ENCODE data around the gene DDAH1. TPM values are rescaled to one million over a fixed set of nuclear protein-coding genes. Genes with fewer than 3 reads are reported as not detected.
A peak's percentile ranks its signal among the peaks of the same experiment; 100 is the strongest.

The DDAH1 gene
- total RNA-seq, 1 experiment from 2014 or later, result 36.3 TPM

DNA sequence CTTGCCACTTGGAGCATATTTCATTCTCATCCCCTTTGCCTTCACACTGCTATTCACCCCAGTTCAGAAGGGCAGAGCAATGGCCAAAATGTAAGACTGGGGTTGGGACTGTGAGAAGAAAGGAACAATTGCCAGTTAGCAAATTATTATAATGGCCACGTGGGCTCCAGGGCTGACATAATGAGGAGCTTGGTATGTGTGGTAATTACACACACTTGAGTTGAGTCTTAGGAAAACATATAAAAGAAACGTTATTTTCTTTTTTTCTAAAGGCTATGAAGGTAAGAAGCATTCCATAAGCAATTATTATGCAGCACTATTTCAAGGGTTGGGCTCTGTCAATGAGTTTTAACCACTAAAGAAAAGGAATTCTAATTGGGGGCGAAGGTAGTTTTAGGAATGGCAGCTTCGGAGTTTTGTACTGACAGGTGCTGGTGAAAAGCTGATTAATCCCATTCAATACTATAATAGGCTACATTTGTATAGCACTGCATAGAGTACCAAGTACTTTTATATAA, 156.1 kb downstream of the DDAH1 start:
- no peak overlapping the region for H3K4me3 Mint-ChIP-seq
- DNase-seq, result no peak
- Histone ChIP-seq H3K27ac (ENCODE audit: insufficient read length, low read depth, low read length) (no peak overlapping the region), H2BK12ac (ENCODE audit: insufficient read length, low read depth, low read length) (no peak overlapping the region), H4K91ac (ENCODE audit: insufficient read length, low read depth, low read length) (no peak overlapping the region), H3K27me3 (ENCODE audit: insufficient read depth, low read length) (no peaks in the 10 kb centered on the region), H4K20me1 (ENCODE audit: control insufficient read depth, insufficient read depth, insufficient read length) (no peaks in the 10 kb centered on the region), H2BK120ac (ENCODE audit: low read depth, low read length, poor library complexity, severe bottlenecking) (no peak overlapping the region), H3T11ph (ENCODE audit: low read length) (no peak overlapping the region), H3K9ac (ENCODE audit: extremely low read depth, insufficient read length, low read length) (no peak overlapping the region), H3K56ac (ENCODE audit: insufficient read length, low read depth, low read length) (no peak overlapping the region), H3K4me1 (ENCODE audit: insufficient read depth, low read length) (peaks cover 7% of the 10 kb centered on the region; the same call in 1 of the 2 replicates), H3K9me3 (ENCODE audit: control insufficient read depth, low read depth, low read length) (no peaks in the 10 kb centered on the region), H3K14ac (ENCODE audit: insufficient read depth, low read length) (no peak overlapping the region), H3K23ac (ENCODE audit: insufficient read length, low read depth, low read length) (no peak overlapping the region), H3K79me1 (ENCODE audit: insufficient read depth, low read depth, low read length, poor library complexity, severe bottlenecking) (no peaks in the 10 kb centered on the region), H3K23me2 (ENCODE audit: insufficient read length, low read depth, low read length, poor library complexity, severe bottlenecking) (no peaks in the 10 kb centered on the region), H3K4me2 (ENCODE audit: insufficient read depth, insufficient read length, low read length) (peak overlapping the region; percentile 9), H4K5ac (ENCODE audit: insufficient read length, low read depth, low read length) (no peak overlapping the region), H3K4ac (ENCODE audit: low read depth, low read length) (no peak overlapping the region), H2AFZ (ENCODE audit: low read length) (no peak overlapping the region), H2AK5ac (ENCODE audit: insufficient read length, low read length) (no peak overlapping the region), H2BK20ac (ENCODE audit: low read depth, low read length, poor library complexity, severe bottlenecking) (no peak overlapping the region), H3K79me2 (ENCODE audit: insufficient read depth, low read length) (no peaks in the 10 kb centered on the region), H2BK5ac (ENCODE audit: insufficient read length, low read length) (no peak overlapping the region), H3K18ac (ENCODE audit: insufficient read length, low read depth, low read length) (no peak overlapping the region), H4K8ac (replicated peaks; ENCODE audit: insufficient read length, low read depth, low read length) (no peak overlapping the region), H2BK15ac (ENCODE audit: low read depth, low read length) (no peak overlapping the region)
- H3K27ac Mint-ChIP-seq, result no peak overlapping the region
- peaks cover 18% of the 10 kb centered on the region in 2 experiments for H3K4me1 Mint-ChIP-seq
- no peaks in the 10 kb centered on the region for H3K27me3 Mint-ChIP-seq (ENCODE audit: low read depth)
- TF ChIP-seq, protein P1, sequence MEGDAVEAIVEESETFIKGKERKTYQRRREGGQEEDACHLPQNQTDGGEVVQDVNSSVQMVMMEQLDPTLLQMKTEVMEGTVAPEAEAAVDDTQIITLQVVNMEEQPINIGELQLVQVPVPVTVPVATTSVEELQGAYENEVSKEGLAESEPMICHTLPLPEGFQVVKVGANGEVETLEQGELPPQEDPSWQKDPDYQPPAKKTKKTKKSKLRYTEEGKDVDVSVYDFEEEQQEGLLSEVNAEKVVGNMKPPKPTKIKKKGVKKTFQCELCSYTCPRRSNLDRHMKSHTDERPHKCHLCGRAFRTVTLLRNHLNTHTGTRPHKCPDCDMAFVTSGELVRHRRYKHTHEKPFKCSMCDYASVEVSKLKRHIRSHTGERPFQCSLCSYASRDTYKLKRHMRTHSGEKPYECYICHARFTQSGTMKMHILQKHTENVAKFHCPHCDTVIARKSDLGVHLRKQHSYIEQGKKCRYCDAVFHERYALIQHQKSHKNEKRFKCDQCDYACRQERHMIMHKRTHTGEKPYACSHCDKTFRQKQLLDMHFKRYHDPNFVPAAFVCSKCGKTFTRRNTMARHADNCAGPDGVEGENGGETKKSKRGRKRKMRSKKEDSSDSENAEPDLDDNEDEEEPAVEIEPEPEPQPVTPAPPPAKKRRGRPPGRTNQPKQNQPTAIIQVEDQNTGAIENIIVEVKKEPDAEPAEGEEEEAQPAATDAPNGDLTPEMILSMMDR (conservative IDR thresholded peaks at IDR 0.05), result no peak
- H3K36me3 Mint-ChIP-seq (ENCODE audit: insufficient read depth in 1 of 3, low read depth in 3 of 3), result no peaks in the 10 kb centered on the region
- WGBS (ENCODE audit: extremely low coverage, insufficient read length, low lambda C conversion rate), result no CpG with 5 or more reads among the region's 4 CpGs
- no peaks in the 10 kb centered on the region; a peak in 1 of 5 replicates for H3K9me3 Mint-ChIP-seq

Data from H9 (cell line).